ENCODE measurements around the gene KCNK4. TPM values are rescaled to one million over a fixed set of nuclear protein-coding genes. Genes with fewer than 3 reads are reported as not detected.
A peak's percentile ranks its signal among the peaks of the same experiment; 100 is the strongest.

Gene KCNK4
- total and polyA plus RNA-seq, 2 donors from 2014 or later = not detected

- Histone ChIP-seq H3K27ac (ENCODE audit: low read depth in 2 of 2, low read length in 2 of 2) (no peak overlapping the region), H3K36me3 (ENCODE audit: control insufficient read depth in 2 of 3, insufficient read depth in 3 of 3, low read length in 3 of 3) (no peaks in the 10 kb centered on the region), H3K27me3 (ENCODE audit: control insufficient read depth, insufficient read depth, low read length) (no peaks in the 10 kb centered on the region), H3K9ac (ENCODE audit: low read length in 3 of 3) (no peak overlapping the region), H3K4me3 (ENCODE audit: low read length in 3 of 3) (no peak overlapping the region), H3K4me1 (ENCODE audit: control insufficient read depth in 2 of 3, insufficient read depth in 2 of 3, low read depth in 1 of 3, low read length in 3 of 3) (peaks cover 0 to 5% (median 4%) of the 10 kb centered on the region in 3 donors), H3K9me3 (ENCODE audit: control insufficient read depth in 2 of 3, insufficient read depth in 1 of 3, low read length in 3 of 3) (no peaks in the 10 kb centered on the region)
- DNase-seq (peak in 1 of 5 donors; percentile 73), FAIRE-seq (no peak)
- intact Hi-C loops (cut with DNase I) = no loop called here
- TF ChIP-seq, protein P1, sequence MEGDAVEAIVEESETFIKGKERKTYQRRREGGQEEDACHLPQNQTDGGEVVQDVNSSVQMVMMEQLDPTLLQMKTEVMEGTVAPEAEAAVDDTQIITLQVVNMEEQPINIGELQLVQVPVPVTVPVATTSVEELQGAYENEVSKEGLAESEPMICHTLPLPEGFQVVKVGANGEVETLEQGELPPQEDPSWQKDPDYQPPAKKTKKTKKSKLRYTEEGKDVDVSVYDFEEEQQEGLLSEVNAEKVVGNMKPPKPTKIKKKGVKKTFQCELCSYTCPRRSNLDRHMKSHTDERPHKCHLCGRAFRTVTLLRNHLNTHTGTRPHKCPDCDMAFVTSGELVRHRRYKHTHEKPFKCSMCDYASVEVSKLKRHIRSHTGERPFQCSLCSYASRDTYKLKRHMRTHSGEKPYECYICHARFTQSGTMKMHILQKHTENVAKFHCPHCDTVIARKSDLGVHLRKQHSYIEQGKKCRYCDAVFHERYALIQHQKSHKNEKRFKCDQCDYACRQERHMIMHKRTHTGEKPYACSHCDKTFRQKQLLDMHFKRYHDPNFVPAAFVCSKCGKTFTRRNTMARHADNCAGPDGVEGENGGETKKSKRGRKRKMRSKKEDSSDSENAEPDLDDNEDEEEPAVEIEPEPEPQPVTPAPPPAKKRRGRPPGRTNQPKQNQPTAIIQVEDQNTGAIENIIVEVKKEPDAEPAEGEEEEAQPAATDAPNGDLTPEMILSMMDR (IDR thresholded peaks at IDR 0.05; ENCODE audit: borderline replicate concordance, extremely low read depth, insufficient read depth) = no peak
These were observed 50.3 kb downstream of the KCNK4 start for GRCh38 chr11:64341429-64341828.

DNA sequence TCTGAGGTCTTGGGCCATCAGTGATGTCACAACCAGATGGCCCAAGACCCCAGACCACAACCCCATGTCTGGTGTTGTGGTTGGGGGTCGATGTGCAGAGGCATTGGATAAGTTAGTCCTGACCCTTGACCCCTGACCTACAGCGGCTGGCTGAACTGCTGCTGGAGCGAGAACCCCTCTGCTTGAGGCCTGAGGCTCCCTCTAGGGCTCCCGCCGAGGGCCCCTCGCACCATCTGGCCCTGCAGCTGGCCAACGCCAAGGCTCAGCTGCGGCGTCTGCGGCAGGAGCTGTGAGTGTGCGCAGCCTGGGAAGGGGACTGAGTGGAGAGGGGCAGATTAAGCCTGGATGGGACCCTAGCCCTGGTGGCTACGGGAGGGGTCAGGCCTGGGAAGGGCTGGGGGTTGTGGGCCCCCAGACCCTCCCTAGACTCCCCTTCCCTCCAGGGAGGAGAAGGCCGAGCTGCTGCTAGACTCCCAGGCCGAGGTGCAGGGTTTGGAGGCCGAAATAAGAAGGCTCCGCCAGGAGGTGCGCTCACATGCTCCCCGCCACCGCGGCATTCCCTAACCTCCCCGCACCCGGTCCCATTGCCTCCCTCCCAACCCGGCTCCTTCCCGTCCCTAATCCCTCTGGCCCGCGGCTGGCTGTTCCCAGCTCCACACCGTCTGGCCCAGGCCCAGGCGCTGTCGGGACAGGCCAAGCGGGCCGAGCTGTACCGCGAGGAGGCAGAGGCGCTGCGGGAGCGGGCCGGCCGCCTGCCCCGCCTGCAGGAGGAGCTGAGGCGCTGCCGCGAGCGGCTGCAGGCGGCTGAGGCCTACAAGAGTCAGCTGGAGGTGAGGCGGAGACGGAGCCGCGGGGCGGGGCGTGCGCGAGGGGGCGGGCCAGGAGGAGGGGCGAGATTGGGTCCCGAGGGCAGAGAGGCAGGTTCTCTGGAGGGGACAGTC is 51.0 kb downstream of the KCNK4 start:
- Histone ChIP-seq H3K27ac (ENCODE audit: low read depth in 2 of 2, low read length in 2 of 2) (no peak overlapping the region), H3K4me1 (ENCODE audit: control insufficient read depth in 2 of 3, insufficient read depth in 2 of 3, low read depth in 1 of 3, low read length in 3 of 3) (peaks cover 0 to 5% (median 4%) of the 10 kb centered on the region in 3 donors), H3K36me3 (ENCODE audit: control insufficient read depth in 2 of 3, insufficient read depth in 3 of 3, low read length in 3 of 3) (no peaks in the 10 kb centered on the region), H3K9ac (ENCODE audit: low read length in 3 of 3) (peak overlapping the region in 2 of 3 donors; percentile 59 to 67), H3K9me3 (ENCODE audit: control insufficient read depth in 2 of 3, insufficient read depth in 1 of 3, low read length in 3 of 3) (no peaks in the 10 kb centered on the region), H3K27me3 (ENCODE audit: control insufficient read depth, insufficient read depth, low read length) (no peaks in the 10 kb centered on the region), H3K4me3 (ENCODE audit: low read length in 3 of 3) (peak overlapping the region in 1 of 3 donors; percentile 39)
- FAIRE-seq (no peak), DNase-seq (peak; percentile 90 to 97 (median 92))
- intact Hi-C loops (cut with DNase I) = no loop called here
- TF ChIP-seq, protein P1 (IDR thresholded peaks at IDR 0.05; ENCODE audit: borderline replicate concordance, extremely low read depth, insufficient read depth) = peak; percentile 57

DNA sequence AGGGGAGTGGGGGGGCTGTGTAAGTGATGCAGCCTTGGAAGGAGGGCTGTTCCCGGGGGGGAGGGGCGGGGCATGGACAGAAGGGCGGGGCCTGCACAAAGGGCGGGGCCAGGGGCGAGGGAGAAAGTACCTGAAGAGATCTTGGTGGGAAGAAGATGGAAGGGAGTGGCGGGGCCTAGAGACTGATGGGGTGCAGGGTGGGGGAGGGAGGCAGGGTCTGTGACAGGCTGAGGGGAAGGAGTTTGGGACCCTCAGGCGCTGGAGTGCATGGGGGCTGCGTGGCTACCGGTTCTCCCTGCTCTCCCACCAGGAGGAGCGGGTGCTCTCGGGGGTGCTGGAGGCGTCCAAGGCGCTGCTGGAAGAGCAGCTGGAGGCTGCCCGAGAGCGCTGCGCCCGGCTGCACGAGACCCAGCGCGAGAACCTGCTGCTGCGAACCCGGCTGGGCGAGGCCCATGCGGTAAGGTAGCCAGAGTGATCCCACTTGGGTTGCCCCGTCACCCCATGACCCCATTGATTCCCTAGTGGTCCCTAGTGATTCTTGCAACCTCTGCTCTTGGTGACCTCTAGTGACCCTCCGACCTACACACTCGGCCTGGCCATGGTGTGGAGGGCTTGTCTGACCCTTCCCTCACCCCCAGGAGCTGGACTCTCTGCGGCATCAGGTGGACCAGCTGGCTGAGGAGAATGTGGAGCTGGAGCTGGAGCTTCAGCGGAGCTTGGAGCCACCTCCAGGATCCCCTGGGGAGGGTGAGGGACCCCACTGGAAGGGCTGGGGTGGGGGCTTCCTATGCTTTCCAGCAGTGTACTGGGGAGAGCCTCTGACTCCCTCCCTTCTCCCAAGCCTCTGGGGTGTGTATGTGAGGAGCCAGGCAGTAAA is 52.0 kb downstream of the KCNK4 start:
- intact Hi-C loops (cut with DNase I) = no loop called here
- DNase-seq (peak in 1 of 5 donors; percentile 73), FAIRE-seq (no peak)
- TF ChIP-seq, protein P1 (IDR thresholded peaks at IDR 0.05; ENCODE audit: borderline replicate concordance, extremely low read depth, insufficient read depth) = no peak
- Histone ChIP-seq H3K27ac (ENCODE audit: low read depth in 2 of 2, low read length in 2 of 2) (no peak overlapping the region), H3K36me3 (ENCODE audit: control insufficient read depth in 2 of 3, insufficient read depth in 3 of 3, low read length in 3 of 3) (no peaks in the 10 kb centered on the region), H3K4me3 (ENCODE audit: low read length in 3 of 3) (no peak overlapping the region), H3K4me1 (ENCODE audit: control insufficient read depth in 2 of 3, insufficient read depth in 2 of 3, low read depth in 1 of 3, low read length in 3 of 3) (peaks cover 0 to 5% (median 4%) of the 10 kb centered on the region in 3 donors), H3K9ac (ENCODE audit: low read length in 3 of 3) (no peak overlapping the region), H3K27me3 (ENCODE audit: control insufficient read depth, insufficient read depth, low read length) (no peaks in the 10 kb centered on the region), H3K9me3 (ENCODE audit: control insufficient read depth in 2 of 3, insufficient read depth in 1 of 3, low read length in 3 of 3) (no peaks in the 10 kb centered on the region)

Data from kidney (tissue), 14 donors.